OCI-LY1 (cell line): ENCODE results near the gene PBRM1.

ENCODE experiments used
- H2AFZ ChIP-seq: fragments of 200-600 bp; sonication (generic), shearing (Covaris generic); 2 replicates; pipeline ENCODE4 v1.6.0; 2014; ENCODE audit warnings: antibody characterized with exemption, mild to moderate bottlenecking, low read length
- H3F3A ChIP-seq: fragments of 200-600 bp; sonication (generic), shearing (Covaris generic); 2 replicates; pipeline ENCODE4 v1.6.0; 2014; ENCODE audit warnings: mild to moderate bottlenecking, antibody characterized with exemption, low read length, moderate library complexity; ENCODE audit not compliant: insufficient read depth
- H3K27ac ChIP-seq: fragments of 200-600 bp; sonication (generic); 2 replicates; pipeline ENCODE4 v1.5.1; 2014; ENCODE audit warnings: low read length, mixed run types, mild to moderate bottlenecking, low read depth; ENCODE audit not compliant: poor library complexity, severe bottlenecking
- H3K27me3 ChIP-seq: fragments of 200-600 bp; sonication (generic); 2 replicates; pipeline ENCODE4 v1.6.0; 2014; ENCODE audit warnings: antibody characterized with exemption, mild to moderate bottlenecking, low read length, moderate library complexity; ENCODE audit not compliant: insufficient read depth
- H3K36me3 ChIP-seq: fragments of 200-600 bp; sonication (generic); 2 replicates; pipeline ENCODE4 v1.6.1; 2014; ENCODE audit warnings: mild to moderate bottlenecking, antibody characterized with exemption, low read length, moderate library complexity, mixed read lengths; ENCODE audit not compliant: insufficient read depth
- H3K4me1 ChIP-seq: fragments of 200-600 bp; sonication (generic); 2 replicates; pipeline ENCODE4 v1.5.1; 2014; ENCODE audit warnings: mild to moderate bottlenecking, low read length, moderate library complexity; ENCODE audit not compliant: insufficient read depth, severe bottlenecking
- H3K4me2 ChIP-seq: fragments of 200-600 bp; sonication (generic), shearing (Covaris generic); 2 replicates; pipeline ENCODE4 v1.6.1; 2014; ENCODE audit warnings: low read length
- H3K4me3 ChIP-seq: fragments of 200-600 bp; sonication (generic); 2 replicates; pipeline ENCODE4 v1.5.1; 2014; ENCODE audit warnings: low read length, low read depth, mild to moderate bottlenecking, mixed read lengths; ENCODE audit not compliant: poor library complexity, severe bottlenecking
- H3K79me2 ChIP-seq: fragments of 200-600 bp; shearing (Covaris generic); 2 replicates; pipeline ENCODE4 v1.6.1; 2016; ENCODE audit warnings: mixed run types, low read length, mixed read lengths; ENCODE audit not compliant: insufficient read depth
- H3K9ac ChIP-seq: fragments of 200-600 bp; sonication (generic), shearing (Covaris generic); 2 replicates; pipeline ENCODE4 v1.6.1; 2014; ENCODE audit warnings: mild to moderate bottlenecking, low read length, mixed read lengths
- H3K9me2 ChIP-seq: fragments of 200-600 bp; sonication (generic), shearing (Covaris generic); 2 replicates; pipeline ENCODE4 v1.6.1; 2014; ENCODE audit warnings: low read depth, mild to moderate bottlenecking, low read length, mixed read lengths
- H3K9me3 ChIP-seq: fragments of 200-600 bp; shearing (Covaris generic); 2 replicates; pipeline ENCODE4 v1.6.1; 2014; ENCODE audit warnings: low read length, mixed read lengths
- H4K20me1 ChIP-seq: fragments of 200-600 bp; sonication (generic), shearing (Covaris generic); 2 replicates; pipeline ENCODE4 v1.6.0; 2016; ENCODE audit warnings: mild to moderate bottlenecking, low read length; ENCODE audit not compliant: insufficient read depth
- CTCF ChIP-seq: fragments of 200-600 bp; sonication (generic), shearing (Covaris generic); IDR thresholded peaks from 2 replicates; pipeline ENCODE4 v1.5.1; 2017; ENCODE audit warnings: mild to moderate bottlenecking, antibody characterized with exemption, low read length, moderate library complexity, mixed read lengths
- EZH2 ChIP-seq: fragments of 200-600 bp; sonication (generic), shearing (Covaris generic); IDR thresholded peaks from 2 replicates; pipeline ENCODE4 v1.8.0; 2017; ENCODE audit warnings: borderline replicate concordance, mixed run types, mild to moderate bottlenecking, antibody characterized with exemption, low read length, moderate library complexity, mixed read lengths

PBRM1 gene

GRCh38 chr3:52518723-52519444, 166.8 kb downstream of the PBRM1 start:
- H3K4me3 ChIP-seq, result no peak overlapping the region
- TF ChIP-seq CTCF, result no peak
- TF ChIP-seq EZH2, result no peak
- H3K9me3 ChIP-seq, result no peaks in the 10 kb centered on the region
- H3K79me2 ChIP-seq, result no peaks in the 10 kb centered on the region
- H2AFZ ChIP-seq, result no peak overlapping the region
- no peaks in the 10 kb centered on the region for H3K9me2 ChIP-seq
- H3K4me1 ChIP-seq, result no peaks in the 10 kb centered on the region
- H3K27ac ChIP-seq, result no peak overlapping the region
- H3K9ac ChIP-seq, result no peak overlapping the region
- peaks cover 9% of the 10 kb centered on the region; the same call in 1 of the 2 replicates for H3K27me3 ChIP-seq
- H4K20me1 ChIP-seq, result no peaks in the 10 kb centered on the region
- no peaks in the 10 kb centered on the region for H3F3A ChIP-seq
- H3K36me3 ChIP-seq, result peaks cover 6% of the 10 kb centered on the region
- H3K4me2 ChIP-seq, result no peak overlapping the region

- H3K36me3 ChIP-seq, result 0 out of 2 replicates have a peak, but pooled peaks cover 4% of the 10 kb centered on the region
- H3K9me2 ChIP-seq, result no peaks in the 10 kb centered on the region
- no peaks in the 10 kb centered on the region for H3F3A ChIP-seq
- H3K27me3 ChIP-seq, result peaks cover 11% of the 10 kb centered on the region; the same call in 1 of the 2 replicates
- H3K9ac ChIP-seq, result no peak overlapping the region
- H3K4me2 ChIP-seq, result no peak overlapping the region
- H3K79me2 ChIP-seq, result no peaks in the 10 kb centered on the region
- TF ChIP-seq CTCF (no peak), EZH2 (no peak)
- H3K4me3 ChIP-seq, result no peak overlapping the region
- H3K27ac ChIP-seq, result no peak overlapping the region
- H3K4me1 ChIP-seq, result no peaks in the 10 kb centered on the region
- no peaks in the 10 kb centered on the region for H3K9me3 ChIP-seq
- H4K20me1 ChIP-seq, result no peaks in the 10 kb centered on the region
- no peak overlapping the region for H2AFZ ChIP-seq
Observed at GRCh38 chr3:52517796-52518722, 167.7 kb downstream of the PBRM1 start.

GRCh38 chr3:52516509-52517195, 169.1 kb downstream of the PBRM1 start:
- no peaks in the 10 kb centered on the region for H3K9me2 ChIP-seq
- no peaks in the 10 kb centered on the region for H4K20me1 ChIP-seq
- H3K36me3 ChIP-seq, result no peaks in the 10 kb centered on the region
- no peak overlapping the region for H3K4me3 ChIP-seq
- no peak overlapping the region for H2AFZ ChIP-seq
- H3K27ac ChIP-seq, result no peak overlapping the region
- no peaks in the 10 kb centered on the region for H3K79me2 ChIP-seq
- H3K27me3 ChIP-seq, result peaks cover 11% of the 10 kb centered on the region; the same call in 1 of the 2 replicates
- no peak overlapping the region for H3K9ac ChIP-seq
- TF ChIP-seq EZH2 (no peak), CTCF (no peak)
- no peaks in the 10 kb centered on the region for H3F3A ChIP-seq
- no peak overlapping the region for H3K4me2 ChIP-seq
- no peaks in the 10 kb centered on the region for H3K4me1 ChIP-seq
- H3K9me3 ChIP-seq, result no peaks in the 10 kb centered on the region
